Esophagus muscularis mucosa (tissue), 3 donors: ENCODE results near the gene IGFLR1.

Experiments used
- POLR2A ChIP-seq: fragments of 450-650 bp; IDR thresholded peaks from one replicate; pipeline ENCODE4 v1.6.1; 2017; ENCODE audit warnings: antibody characterized with exemption, moderate library complexity, mild to moderate bottlenecking, low read depth
- POLR2AphosphoS5 ChIP-seq, 2 donors: sonication (generic); formaldehyde crosslinking; IDR thresholded peaks; one replicate each; pipeline ENCODE4 v1.6.1; 2017; ENCODE audit warnings: antibody characterized with exemption in 2 of 2
- TF ChIP-seq, protein P1 (sequence below), 3 experiments: fragments of 200-600 bp in 2 of 3; fragments of 450-650 bp in 1 of 3; sonication (generic) in 2 of 3; IDR thresholded peaks; one replicate each; pipeline ENCODE4 v1.5.1; 2017 to 2019; ENCODE audit warnings: antibody characterized with exemption in 3 of 3, mild to moderate bottlenecking in 2 of 3, moderate library complexity in 1 of 3

GRCh38 chr19:35742121-35742724, at the start of gene IGFLR1:
- TF ChIP-seq, protein P1, sequence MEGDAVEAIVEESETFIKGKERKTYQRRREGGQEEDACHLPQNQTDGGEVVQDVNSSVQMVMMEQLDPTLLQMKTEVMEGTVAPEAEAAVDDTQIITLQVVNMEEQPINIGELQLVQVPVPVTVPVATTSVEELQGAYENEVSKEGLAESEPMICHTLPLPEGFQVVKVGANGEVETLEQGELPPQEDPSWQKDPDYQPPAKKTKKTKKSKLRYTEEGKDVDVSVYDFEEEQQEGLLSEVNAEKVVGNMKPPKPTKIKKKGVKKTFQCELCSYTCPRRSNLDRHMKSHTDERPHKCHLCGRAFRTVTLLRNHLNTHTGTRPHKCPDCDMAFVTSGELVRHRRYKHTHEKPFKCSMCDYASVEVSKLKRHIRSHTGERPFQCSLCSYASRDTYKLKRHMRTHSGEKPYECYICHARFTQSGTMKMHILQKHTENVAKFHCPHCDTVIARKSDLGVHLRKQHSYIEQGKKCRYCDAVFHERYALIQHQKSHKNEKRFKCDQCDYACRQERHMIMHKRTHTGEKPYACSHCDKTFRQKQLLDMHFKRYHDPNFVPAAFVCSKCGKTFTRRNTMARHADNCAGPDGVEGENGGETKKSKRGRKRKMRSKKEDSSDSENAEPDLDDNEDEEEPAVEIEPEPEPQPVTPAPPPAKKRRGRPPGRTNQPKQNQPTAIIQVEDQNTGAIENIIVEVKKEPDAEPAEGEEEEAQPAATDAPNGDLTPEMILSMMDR (IDR thresholded peaks at IDR 0.05): no peak
- no peak for TF ChIP-seq POLR2A
- TF ChIP-seq POLR2AphosphoS5 (IDR thresholded peaks at IDR 0.05): no peak
